ENCODE results near the gene ITPK1.
A peak's percentile ranks its signal among the peaks of the same experiment; 100 is the strongest.

Gene ITPK1

DNA sequence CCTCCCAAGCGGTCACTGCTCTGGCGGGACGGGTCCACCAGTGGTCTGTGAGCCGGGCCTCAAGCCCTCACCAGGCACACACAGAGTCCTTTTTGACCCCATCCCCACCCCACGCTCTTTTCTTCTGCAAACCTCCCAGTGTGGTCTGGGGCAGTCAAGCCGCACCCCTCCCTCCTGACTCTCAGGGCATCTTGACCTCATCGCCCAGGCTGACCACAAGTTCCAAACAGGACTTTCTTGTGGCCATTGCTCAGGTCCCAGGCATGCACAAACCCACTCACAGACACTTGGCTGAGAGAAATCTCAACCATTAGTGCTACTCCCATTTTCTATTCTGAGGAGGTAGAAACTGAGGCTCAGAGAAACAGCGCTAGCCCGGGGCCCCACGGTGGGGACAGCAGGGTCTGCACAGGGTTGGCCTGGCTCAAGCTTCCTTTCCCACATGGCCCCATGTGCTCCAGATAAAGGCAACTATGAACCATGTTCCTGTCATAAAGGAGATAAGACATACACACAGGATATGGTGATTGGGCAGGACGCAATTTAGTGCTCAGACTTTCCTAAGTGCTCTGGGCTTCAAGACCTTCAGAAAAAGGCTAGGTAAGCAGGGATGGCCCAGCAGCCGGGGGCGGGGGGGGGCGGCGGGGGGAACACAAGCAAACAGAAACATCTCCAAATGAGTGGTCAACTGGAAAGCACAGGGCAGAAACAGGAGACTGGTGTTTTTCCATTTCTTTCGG is 69.6 kb downstream of the ITPK1 start (continued):
- TF ChIP-seq, protein P1, sequence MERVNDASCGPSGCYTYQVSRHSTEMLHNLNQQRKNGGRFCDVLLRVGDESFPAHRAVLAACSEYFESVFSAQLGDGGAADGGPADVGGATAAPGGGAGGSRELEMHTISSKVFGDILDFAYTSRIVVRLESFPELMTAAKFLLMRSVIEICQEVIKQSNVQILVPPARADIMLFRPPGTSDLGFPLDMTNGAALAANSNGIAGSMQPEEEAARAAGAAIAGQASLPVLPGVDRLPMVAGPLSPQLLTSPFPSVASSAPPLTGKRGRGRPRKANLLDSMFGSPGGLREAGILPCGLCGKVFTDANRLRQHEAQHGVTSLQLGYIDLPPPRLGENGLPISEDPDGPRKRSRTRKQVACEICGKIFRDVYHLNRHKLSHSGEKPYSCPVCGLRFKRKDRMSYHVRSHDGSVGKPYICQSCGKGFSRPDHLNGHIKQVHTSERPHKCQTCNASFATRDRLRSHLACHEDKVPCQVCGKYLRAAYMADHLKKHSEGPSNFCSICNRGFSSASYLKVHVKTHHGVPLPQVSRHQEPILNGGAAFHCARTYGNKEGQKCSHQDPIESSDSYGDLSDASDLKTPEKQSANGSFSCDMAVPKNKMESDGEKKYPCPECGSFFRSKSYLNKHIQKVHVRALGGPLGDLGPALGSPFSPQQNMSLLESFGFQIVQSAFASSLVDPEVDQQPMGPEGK (CRISPR knock-in tag; IDR thresholded peaks at IDR 0.05; ENCODE audit: borderline replicate concordance), result no peak
- no peak for TF ChIP-seq CSDC2 (CRISPR knock-in tag; IDR thresholded peaks at IDR 0.05)
- TF ChIP-seq ESRRG (CRISPR knock-in tag; IDR thresholded peaks at IDR 0.05), result no peak
- no peak for TF ChIP-seq ISL1 (CRISPR knock-in tag; IDR thresholded peaks at IDR 0.05)
- TF ChIP-seq CSRNP3 (CRISPR knock-in tag; IDR thresholded peaks at IDR 0.05), result no peak; the same call in 1 of the 2 replicates
- no peak for TF ChIP-seq ZFP3 (CRISPR knock-in tag; IDR thresholded peaks at IDR 0.05)
- no peak for TF ChIP-seq ARNTL (CRISPR knock-in tag; IDR thresholded peaks at IDR 0.05; ENCODE audit: borderline replicate concordance, low read depth)
- TF ChIP-seq, protein P2, sequence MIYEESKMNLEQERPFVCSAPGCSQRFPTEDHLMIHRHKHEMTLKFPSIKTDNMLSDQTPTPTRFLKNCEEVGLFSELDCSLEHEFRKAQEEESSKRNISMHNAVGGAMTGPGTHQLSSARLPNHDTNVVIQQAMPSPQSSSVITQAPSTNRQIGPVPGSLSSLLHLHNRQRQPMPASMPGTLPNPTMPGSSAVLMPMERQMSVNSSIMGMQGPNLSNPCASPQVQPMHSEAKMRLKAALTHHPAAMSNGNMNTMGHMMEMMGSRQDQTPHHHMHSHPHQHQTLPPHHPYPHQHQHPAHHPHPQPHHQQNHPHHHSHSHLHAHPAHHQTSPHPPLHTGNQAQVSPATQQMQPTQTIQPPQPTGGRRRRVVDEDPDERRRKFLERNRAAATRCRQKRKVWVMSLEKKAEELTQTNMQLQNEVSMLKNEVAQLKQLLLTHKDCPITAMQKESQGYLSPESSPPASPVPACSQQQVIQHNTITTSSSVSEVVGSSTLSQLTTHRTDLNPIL (CRISPR knock-in tag; IDR thresholded peaks at IDR 0.05; ENCODE audit: low read depth), result no peak
- no peak for TF ChIP-seq ZNF565 (CRISPR knock-in tag; conservative IDR thresholded peaks at IDR 0.05; ENCODE audit: low read depth)
- 0 out of 2 replicates have a peak, but pooled peaks have one; percentile 16 for TF ChIP-seq SNAI2 (CRISPR knock-in tag; IDR thresholded peaks at IDR 0.05)
- peak; percentile 77 for TF ChIP-seq TCF4 (CRISPR knock-in tag; IDR thresholded peaks at IDR 0.05; ENCODE audit: borderline replicate concordance)

- no peak for ATAC-seq
- TF ChIP-seq CSRNP3 (CRISPR knock-in tag; IDR thresholded peaks at IDR 0.05), result no peak
- TF ChIP-seq, protein P1 (CRISPR knock-in tag; IDR thresholded peaks at IDR 0.05; ENCODE audit: borderline replicate concordance), result no peak
- TF ChIP-seq, protein P3, sequence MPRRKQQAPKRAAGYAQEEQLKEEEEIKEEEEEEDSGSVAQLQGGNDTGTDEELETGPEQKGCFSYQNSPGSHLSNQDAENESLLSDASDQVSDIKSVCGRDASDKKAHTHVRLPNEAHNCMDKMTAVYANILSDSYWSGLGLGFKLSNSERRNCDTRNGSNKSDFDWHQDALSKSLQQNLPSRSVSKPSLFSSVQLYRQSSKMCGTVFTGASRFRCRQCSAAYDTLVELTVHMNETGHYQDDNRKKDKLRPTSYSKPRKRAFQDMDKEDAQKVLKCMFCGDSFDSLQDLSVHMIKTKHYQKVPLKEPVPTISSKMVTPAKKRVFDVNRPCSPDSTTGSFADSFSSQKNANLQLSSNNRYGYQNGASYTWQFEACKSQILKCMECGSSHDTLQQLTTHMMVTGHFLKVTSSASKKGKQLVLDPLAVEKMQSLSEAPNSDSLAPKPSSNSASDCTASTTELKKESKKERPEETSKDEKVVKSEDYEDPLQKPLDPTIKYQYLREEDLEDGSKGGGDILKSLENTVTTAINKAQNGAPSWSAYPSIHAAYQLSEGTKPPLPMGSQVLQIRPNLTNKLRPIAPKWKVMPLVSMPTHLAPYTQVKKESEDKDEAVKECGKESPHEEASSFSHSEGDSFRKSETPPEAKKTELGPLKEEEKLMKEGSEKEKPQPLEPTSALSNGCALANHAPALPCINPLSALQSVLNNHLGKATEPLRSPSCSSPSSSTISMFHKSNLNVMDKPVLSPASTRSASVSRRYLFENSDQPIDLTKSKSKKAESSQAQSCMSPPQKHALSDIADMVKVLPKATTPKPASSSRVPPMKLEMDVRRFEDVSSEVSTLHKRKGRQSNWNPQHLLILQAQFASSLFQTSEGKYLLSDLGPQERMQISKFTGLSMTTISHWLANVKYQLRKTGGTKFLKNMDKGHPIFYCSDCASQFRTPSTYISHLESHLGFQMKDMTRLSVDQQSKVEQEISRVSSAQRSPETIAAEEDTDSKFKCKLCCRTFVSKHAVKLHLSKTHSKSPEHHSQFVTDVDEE (CRISPR knock-in tag; IDR thresholded peaks at IDR 0.05), result no peak
- TF ChIP-seq TOX (CRISPR knock-in tag; IDR thresholded peaks at IDR 0.05; ENCODE audit: borderline replicate concordance), result no peak
- TF ChIP-seq OSR1 (CRISPR knock-in tag; IDR thresholded peaks at IDR 0.05), result no peak
- no peak for TF ChIP-seq RARB (CRISPR knock-in tag; IDR thresholded peaks at IDR 0.05)
- no peak for TF ChIP-seq ZC3H10 (CRISPR knock-in tag; IDR thresholded peaks at IDR 0.05)
- no peak for TF ChIP-seq ZNF70 (CRISPR knock-in tag; IDR thresholded peaks at IDR 0.05)
- no peak for TF ChIP-seq BACH2 (CRISPR knock-in tag; IDR thresholded peaks at IDR 0.05; ENCODE audit: borderline replicate concordance)
- no peak for TF ChIP-seq GLIS3 (CRISPR knock-in tag; IDR thresholded peaks at IDR 0.05)
Measured at GRCh38 chr14:93045211-93045674, 70.5 kb downstream of the ITPK1 start.
